ENCODE results near the gene GNG4.

The GNG4 gene

DNA sequence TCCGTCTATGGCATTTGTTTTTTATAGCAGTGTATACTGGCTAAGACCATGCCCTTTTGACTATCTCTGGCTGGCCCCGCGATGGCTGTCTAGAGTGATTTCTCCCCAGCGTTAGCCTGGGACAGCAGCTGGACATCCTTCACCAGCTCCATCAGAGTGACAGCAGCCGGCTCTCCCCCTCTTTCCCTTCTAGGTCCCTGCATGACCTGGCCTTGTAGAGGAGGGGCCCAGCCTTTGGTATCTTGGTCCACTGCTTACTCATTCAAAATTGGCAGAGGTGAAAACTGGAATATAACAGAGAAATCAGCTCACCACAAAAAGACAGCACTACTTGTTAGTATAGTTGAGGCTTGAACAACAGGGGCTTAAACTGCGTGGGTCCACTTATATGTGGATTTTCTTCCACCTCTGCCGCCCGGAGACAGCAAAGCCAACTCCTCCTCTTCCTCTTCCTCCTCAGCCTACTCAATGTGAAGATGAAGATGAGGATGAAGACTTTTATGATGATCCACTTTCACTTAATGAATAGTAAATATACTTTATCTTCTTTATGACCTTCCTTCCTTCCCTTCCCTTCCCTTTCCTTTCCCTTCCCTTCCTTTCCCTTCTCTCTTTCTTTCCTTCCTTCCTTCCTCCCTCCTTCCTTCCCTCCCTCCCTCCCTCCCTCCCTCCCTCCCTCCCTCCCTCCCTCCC, 116.0 kb downstream of the GNG4 start:
- no peak for DNase-seq (ENCODE audit: low read depth)

DNA sequence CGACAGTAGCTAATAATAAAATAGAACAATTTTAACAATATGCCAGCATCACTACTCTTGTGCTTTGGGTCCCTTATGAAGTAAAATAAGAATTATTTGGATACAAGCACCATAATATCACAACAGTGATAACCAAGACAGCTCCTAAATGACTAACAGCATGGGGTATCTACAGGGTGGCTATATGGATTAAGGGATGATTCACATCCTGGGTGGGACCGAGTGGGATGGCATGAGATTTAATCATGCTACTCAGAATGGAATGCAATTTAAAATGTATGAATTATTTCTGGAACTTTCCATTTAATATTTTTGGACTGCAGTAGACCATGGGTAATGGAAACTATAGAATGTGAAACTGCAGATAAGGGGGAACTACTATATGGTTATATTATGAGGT, 117.2 kb downstream of the GNG4 start:
- DNase-seq (ENCODE audit: low read depth): no peak

DNA sequence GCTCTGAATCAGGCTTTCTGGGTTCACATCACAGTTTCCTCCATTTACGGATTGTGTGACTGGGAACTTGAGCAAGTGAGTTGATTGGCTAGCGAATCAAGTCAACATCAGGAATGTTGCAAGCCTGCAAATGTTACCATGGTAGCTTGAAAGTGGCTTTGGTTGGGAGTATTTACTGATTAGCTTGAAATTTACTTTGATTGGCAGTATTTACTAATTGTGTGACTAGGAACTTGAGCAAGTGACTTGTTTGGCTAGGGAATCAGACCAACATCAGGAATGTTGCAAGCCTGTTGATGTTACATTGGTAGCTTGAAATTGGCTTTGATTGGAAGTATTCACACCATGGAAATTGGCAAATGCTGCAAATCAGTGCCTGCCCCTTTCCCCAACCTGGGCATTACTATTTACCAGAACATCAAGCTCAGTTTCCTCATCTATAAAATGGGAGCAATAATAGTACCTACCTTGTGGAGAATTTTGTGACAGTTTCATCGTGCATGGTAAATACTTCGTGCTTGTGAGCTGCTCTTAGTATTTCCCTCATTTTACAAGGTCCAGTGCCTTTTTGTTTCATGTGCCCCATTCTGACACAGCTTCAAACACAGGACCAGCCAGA, 122.3 kb downstream of the GNG4 start:
- DNase-seq (ENCODE audit: low read depth): no peak

DNA sequence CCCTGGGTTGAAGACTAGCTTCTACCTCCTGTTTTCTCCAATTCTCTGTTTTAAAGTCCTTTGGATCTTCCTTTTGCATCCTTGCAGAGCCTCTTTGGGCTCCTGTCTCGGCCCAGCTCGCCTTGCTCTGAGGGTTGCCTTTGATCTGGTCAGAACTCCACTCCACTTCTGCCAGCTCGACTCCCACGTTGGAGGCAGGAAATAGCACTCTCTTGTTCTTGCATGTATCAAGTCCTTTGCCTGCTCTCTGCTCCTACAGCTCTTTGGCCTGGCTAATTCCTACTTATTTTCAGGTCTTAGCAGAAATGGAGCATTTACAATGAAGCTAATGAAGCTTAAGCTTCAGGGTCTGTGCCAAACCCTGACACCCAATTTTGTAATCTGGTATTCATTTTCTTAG, 124.3 kb downstream of the GNG4 start:
- DNase-seq (ENCODE audit: low read depth): no peak

DNA sequence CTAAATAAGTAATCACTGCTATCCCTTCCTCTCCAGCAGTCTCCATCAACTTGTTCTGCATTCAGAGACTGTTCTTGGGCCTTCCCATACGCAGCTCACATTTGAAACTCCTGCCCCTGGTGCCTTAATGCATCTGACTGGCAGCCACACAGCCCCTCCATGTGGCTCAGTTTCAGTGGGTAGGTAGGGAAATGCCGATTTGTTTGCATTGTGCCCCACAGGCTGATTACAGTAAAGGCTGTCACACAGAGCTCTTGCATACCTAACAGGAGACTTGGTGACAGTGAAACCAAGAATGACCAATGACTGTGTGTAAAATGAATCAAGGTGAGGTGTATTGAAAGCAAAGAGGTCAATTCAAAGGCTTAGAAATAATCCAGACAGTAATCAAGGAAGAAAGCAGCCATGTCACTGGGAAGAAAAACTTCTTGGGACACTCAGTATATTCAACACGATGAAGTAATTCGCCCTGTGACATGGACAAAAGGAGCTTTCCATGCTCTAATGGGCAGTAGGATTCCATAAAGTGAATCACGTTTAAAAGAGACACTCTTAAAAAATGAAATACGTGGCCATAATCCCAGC, 132.6 kb downstream of the GNG4 start:
- DNase-seq (ENCODE audit: low read depth): no peak

DNA sequence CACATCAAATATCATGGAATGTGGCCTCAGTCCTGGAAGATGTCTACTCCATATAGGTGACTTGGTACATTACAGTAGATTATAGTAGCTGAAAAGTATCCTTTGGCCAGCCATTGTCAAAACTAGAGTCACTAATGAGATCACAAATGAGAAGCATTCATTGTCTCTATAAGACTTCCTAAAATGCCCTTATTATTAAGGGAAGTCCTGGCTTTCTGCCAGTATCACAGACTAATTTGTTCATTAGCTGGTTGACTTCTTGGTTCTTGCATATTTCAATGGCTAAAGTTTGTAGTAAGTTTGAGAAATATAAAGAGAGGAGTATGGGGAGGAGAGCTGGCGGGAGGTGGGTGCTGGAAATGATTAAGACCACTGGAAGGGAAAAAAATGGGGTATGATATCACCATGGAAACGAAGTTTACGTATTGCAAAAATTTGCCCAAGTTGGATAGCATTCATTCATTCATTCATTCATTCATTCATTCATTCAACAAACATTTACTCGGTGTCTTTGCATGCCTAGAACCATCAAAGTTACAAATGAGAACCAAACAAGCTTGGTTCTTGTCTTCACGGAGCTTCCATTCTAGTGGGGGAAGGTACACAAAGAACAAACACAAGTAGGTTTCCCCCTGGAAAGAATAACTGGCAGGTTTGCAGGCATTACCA, 133.6 kb downstream of the GNG4 start:
- DNase-seq (ENCODE audit: low read depth): no peak

DNA sequence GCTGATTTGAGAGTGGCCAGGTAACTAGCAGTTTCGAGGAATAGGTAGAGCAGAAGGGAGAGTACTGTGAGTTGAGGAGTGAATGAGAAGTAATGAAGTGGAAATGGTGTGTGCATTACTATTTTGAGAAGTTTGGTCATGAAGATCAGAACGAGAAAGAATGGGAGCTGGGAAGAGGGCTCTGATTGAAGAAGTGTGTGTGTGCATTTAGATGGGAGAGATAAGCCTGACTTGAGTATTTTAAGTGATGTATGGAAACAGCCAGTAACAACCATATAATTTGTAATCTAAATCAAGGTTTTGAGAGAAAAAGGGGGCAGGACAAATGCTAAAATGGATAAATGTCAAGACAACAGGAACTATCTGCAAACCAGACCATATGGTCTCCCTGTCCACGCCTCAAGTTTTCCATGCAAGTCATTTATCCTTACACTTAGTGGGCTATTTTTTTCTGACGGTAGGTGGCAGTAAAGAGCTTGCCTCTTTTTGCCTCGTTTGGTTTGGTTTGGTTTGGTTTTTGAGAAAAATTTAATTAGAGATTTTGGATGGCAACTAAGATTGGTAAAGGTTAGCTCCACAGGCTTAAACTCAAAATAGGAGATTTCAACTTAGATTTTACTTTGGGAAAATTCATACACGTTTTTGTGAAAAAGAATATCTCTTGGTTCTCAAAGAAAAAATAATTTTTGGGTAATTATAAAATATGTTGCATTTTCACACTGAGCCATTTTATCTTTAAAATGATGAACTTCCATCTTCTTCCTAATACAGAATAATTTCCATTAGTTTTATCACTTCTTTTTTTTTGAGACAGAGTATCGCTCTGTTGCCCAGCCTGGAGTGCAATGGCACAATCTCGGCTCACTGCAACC, 135.9 kb downstream of the GNG4 start:
- DNase-seq (ENCODE audit: low read depth): peak; percentile 53

DNA sequence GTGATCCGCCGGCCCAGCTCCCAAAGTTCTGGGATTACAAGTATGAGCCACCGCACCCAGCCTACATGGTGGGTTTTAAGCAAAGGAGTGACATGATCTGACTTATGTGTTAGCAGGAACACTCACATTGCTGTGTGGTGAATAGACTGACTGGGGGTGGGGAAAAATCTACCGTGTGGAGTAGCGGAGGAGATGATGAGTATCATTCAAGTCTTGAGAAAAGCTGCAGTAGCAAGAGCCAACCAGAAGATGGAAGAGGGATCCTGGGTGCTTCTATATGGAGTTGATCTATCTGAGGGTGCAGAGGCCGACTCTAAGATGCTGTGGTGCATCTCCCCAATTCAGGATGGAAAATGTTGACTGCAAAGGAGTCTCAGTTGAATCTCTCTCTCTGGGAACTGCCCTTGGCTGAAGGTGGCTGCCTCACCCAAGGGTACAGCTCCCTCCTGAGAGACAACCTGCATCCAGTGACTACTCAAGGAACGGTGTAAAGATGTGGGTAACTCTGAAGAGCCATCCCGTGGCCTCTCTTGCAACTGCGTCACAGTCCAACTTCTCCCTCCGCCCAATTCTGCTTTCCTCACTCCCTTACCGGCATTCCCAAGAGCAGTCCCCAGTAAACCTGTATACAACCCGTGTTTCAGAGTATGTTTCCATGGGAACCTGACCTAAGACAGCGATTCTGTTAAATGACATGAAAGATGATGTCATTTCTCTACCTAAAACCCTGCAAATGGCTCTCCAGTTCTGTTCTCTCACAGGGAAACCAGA, 137.9 kb downstream of the GNG4 start:
- DNase-seq (ENCODE audit: low read depth): no peak

DNA sequence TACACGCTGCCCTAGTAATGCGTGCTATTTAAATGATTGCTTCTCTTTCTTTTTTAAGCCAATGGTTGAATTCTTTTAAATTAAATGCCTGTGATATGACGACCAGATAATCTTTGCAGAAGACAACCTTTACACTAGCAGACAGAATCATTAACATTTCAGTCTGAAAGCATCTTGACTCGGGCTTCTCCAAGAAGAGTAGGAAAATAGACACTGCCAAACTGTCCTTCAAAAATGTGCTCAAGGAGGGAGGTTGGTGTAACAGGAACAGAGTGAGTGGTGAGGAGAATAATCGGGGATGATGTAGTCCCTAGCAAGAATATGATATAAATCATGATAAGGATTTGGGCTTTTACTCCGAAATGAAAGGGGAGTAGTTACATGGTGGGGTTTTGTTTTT, 138.8 kb downstream of the GNG4 start:
- no peak for DNase-seq (ENCODE audit: low read depth)

DNA sequence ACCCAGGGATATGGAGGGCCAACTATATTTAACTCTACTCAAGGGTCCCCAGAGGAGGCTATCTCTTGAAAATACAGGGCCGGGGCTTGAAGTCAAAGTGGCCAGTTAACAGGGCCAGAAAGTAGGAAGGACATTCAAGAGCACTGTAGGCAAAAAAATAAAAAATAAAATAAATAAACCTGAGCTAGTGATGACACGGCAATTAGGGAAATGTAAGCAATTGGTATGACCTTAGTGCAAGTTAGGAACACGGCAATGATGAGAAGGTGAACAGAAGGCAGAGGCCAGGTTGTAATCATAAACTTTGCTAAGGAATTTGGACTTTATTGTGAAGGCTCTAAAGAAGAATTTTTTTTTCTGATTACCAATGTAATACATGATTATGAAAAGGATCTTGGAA, 142.0 kb downstream of the GNG4 start:
- DNase-seq (ENCODE audit: low read depth): no peak

DNA sequence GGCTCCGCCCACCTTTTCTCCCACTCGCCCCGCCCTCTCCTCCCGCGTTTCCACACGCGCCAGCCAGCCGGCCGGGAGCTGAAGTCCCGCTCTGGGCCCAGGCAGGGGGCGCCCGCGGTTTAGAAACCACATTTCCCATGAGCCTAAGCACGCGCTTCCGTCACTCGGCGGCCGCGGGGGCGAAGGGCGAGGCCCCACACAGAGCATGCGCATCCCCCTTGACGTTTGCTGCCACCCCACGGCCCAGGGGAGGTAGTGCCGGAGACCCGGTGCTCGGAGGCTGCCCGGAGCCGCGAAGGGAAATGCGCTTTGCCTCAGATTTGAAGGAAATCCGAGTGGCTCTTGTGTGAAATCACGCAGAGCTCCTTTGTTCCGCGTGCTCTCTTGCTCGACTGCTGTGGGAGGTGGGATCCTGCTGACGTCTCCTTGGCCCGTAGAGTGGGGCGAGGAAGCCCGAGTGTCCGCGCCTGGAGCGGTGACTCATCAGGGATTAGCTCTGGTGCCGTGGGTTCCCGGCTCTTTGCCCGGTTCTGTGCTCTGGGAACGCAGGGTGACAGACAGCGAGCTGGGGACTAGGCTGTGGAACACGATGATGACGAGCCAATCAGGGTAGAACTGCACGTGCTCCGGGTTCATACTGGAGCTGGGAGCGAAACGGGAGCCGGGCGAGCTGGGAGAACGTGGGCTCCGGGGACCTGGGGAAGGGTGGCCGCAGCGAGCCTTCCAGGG, 144.9 kb downstream of the GNG4 start:
- peak; percentile 98 for DNase-seq (ENCODE audit: low read depth)

DNA sequence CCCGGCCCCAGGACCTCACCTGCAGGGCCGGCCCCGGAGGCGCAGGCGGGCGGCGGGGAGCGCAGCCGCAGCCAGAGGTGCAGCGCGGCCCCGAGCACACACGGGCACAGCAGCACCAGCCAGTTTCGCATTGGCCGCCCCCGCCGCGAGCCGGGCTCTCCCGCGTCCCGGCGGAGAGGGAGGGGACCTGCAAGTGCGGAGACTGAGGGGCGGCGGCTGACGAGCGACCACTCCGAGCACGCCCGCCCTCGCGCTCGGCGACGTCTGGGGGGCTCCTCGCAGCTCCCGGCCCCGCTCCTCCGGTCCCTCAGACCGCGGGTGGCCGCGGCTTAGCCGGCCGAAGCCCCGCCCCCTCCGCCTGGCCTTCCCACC, 145.5 kb downstream of the GNG4 start, which contains the start of gene B3GALNT2:
Gene B3GALNT2, minus strand, starts transcription at position 331 of the 372 bp plus-strand sequence. Its CDS starts 200 bp downstream, at position 131.
- no peak for DNase-seq (ENCODE audit: low read depth)

DNA sequence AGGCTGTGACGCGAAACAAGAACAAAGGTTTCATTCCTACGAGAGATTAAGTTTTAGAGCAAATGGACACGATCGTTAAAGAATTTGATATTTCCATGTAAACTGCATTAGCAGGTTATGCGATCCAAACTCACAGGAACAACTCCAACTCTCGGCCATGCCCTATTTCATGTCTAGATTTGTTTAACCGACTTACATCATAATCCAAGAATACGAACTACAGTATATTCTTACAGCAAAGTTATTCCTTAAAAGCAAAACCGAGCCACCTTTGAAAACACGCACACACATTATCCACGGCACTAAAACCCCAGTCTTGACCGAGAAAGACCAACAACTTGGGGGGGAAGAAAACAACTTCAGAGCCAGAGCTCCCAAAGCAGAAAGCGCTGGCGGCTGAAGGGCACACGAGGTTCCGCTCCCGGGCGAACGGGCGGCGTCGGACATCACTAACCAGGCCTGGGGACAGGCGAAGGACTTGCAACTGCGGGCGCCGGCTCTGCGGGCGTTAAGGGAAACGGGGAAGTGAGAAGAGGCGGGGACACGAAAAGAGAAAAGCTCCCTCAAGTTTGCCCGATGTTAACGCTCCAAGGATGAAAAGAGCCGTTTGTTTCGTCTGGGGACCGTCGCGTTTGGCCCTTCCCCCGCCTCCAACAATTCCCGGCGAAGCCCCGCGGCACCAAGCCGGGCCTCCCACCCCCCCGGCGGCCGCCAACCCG, 146.0 kb downstream of the GNG4 start:
- DNase-seq (ENCODE audit: low read depth): peak; percentile 33

DNA sequence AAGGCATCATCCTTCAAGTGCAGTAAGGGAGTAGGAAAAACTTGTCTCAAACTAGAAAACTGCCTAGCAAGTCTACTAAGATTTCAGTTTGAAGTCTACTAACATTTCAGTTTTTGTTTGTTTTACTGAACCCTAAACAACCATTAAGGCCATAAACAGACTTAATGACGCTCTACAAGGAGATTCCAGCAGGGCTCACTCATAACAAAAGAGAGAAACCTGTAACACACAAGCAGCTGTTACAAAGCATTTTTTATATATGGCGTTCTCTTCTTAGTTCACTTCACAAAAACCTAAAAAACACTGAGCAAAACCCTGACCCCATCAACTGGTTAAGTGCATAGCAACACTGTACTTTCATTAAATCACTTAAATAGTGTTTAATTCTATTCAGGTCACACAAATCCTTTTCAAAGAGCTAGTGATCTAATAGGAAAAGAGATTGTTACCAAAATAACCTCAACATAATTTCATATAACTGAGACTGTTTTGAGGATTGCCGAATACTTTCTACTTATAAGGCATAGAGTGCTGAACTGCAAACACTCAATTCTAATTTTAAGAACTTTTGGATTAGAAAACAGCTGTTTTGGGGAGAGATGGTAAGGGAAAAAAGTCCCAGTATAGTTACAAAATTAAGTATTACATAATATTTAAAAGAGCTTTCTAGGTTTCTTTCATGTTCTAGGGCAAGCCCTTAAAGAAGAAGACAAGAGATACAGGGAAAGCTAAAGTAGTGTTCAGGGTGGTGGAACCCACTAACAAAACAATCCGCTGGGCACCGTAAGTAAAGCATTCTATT, 146.8 kb downstream of the GNG4 start:
- no peak for DNase-seq (ENCODE audit: low read depth)

DNA sequence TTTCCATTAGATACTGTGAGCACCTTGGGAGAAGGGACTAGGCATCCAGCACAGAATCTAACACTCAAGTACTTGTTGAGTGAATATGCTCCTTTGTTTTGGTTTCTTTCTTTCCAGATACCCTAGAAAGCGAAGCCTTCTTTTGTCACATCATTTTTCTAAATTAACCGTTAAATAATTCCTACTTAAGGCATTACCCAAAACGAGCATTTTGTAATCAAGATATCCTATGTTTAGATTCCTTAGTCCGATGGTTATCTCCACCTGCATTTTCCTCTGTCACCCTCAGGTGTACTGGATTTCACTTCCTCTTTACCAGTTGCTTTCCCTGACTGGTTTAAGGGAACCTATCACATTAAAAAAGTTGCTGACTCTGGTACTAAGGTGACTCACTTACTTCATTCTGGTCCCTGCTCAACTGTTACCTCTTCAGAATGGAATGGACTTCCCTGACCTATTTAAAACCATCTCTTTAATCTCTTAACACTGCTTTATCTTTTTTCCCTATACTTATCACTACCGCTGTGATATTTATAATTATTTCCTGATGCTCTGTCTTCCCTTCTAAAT, 148.5 kb downstream of the GNG4 start:
- DNase-seq (ENCODE audit: low read depth): no peak
